Fibroblast of villous mesenchyme (primary cell): ENCODE measurements around the gene ARL2BP. TPM values are rescaled to one million over a fixed set of nuclear protein-coding genes. Genes with fewer than 3 reads are reported as not detected.

ENCODE experiments used
- DNase-seq: peaks from one replicate; pipeline ENCODE4 v3.0.0-alpha.2; 2010; ENCODE audit warnings: low read depth
- H3K4me3 ChIP-seq: 2 replicates; pipeline ENCODE4 v1.5.1; 2011; ENCODE audit warnings: low read depth, mild to moderate bottlenecking, low read length
- total RNA-seq: library from RNA; depleted of rRNA; stranded (reverse); fragments of >200 nt; gene quantifications from 2 replicates; pipeline ENCODE4 v1.2.3, GENCODE V29; 2012
- TF ChIP-seq, protein P1 (sequence below): IDR thresholded peaks from 2 replicates; pipeline ENCODE4 v1.5.1; 2012; ENCODE audit warnings: low read depth, mild to moderate bottlenecking, low read length; ENCODE audit not compliant: insufficient read depth

Gene ARL2BP
- total RNA-seq, 1 donor: 134 TPM

DNA sequence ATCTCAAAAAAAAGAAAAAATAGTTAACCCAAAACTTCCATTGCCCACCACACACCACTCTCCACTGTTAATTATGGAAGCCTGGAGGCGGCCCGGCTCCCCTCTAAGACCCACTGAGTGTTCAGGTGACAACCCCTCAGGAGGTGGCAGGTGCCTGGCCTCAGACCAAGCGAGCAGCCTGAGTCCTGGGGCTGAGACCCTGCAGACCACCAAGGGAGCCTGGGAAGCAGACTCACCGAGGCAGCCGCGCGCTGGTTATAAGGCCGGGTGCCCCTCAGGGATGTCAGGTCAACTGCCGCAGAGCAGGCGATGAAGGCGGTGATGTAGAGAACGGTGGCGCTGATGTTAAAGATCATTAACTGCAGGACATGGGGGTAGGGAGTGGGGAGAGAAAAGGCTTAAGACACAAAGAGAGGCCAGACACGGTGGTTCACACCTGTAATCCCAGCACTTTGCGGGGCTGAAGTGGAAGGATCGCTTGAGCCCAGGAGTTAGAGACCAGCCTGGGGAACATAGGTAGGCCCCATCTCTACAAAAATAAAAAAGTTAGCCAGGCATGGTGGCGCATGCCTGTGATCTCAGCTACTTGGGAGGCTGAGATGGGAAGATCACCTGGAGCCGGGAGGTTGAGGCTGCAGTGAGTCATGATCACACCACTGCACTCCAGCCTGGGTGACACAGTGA is 13.3 kb downstream of the ARL2BP start:
- TF ChIP-seq, protein P1, sequence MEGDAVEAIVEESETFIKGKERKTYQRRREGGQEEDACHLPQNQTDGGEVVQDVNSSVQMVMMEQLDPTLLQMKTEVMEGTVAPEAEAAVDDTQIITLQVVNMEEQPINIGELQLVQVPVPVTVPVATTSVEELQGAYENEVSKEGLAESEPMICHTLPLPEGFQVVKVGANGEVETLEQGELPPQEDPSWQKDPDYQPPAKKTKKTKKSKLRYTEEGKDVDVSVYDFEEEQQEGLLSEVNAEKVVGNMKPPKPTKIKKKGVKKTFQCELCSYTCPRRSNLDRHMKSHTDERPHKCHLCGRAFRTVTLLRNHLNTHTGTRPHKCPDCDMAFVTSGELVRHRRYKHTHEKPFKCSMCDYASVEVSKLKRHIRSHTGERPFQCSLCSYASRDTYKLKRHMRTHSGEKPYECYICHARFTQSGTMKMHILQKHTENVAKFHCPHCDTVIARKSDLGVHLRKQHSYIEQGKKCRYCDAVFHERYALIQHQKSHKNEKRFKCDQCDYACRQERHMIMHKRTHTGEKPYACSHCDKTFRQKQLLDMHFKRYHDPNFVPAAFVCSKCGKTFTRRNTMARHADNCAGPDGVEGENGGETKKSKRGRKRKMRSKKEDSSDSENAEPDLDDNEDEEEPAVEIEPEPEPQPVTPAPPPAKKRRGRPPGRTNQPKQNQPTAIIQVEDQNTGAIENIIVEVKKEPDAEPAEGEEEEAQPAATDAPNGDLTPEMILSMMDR: no peak
- DNase-seq: no peak

DNA sequence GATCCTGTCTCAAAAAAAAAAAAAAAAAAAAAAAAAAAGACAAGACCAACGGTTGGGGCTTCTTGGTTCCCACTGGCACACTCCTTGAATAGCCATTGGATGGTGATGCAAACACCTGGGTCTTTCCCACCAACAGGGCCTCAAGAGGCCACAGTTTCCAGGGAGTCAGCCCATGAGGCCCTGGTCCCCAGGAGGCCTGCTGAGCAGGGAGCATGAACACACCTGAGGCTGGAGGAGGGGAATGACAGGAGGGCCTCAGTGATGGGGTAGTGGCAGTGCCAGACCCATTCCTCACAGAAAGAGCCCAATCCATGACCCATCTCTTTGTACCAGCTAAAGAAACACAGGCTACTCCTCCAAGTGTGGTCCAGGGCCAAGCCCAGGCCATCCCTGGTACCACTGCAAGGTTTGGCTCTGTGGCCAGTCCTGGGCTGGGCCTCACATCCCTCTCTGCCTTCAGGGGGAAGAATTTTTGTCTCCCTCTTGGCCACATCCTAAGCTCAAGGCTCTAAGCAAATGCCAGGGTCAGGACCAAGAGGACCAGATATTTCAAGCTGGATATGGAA is 13.9 kb downstream of the ARL2BP start:
- TF ChIP-seq, protein P1: no peak
- H3K4me3 ChIP-seq: no peak overlapping the region
- no peak for DNase-seq

More for the DNA sequence above, 13.3 kb downstream of the ARL2BP start:
- H3K4me3 ChIP-seq: no peak overlapping the region

DNA sequence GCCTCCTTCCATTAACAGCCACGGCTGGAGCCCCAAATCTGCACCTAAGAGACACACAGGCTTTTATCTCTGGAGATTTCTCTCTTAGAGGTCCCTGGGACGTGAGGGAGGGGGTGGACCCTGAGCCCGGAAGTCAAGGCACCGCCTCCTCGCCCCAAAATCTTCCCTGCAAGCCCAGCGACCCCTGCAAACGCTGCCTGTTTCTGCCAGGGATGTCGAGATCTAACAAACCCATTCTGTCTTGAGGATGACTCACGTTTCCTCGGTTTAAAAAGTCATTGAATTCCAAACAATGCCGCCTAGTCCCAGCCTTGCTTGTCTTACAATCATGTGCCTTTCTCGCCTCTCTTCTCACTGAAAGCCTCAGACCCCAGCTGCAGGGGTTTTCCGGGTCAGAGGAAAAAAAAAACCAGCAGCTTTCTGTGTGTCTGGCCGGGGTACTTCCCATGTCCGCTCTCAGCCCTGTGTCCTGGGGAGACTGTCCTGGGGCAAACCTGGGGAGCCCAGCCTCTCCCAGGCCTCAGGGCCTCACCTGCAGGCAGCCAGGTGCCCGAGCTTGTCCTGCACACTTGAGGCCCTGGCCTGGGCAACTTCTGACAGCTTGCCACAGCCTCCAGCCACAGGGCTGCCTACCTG is 15.4 kb downstream of the ARL2BP start:
- H3K4me3 ChIP-seq: no peak overlapping the region
- TF ChIP-seq, protein P1: no peak
- peak; percentile 73 for DNase-seq

DNA sequence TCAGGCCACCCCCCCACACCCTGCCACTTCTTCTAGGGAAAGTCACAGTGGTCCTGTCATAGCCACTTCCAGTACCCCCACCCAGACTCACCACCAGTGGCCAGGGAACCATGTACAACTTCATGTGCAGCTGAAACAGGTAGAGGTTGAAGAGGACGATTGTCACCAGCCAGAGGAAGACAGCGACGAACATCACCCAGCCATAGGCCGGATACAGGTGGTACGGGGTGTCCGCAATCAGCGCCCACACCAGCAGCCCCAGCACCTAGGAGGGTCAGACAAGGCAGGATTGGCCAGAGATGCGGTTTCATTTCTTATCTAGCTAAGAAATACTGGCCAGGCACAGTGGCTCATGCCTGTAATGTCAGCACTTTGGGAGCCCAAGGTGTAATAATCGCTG is 16.7 kb downstream of the ARL2BP start:
- no peak for DNase-seq
- TF ChIP-seq, protein P1: no peak
- H3K4me3 ChIP-seq: no peak overlapping the region

DNA sequence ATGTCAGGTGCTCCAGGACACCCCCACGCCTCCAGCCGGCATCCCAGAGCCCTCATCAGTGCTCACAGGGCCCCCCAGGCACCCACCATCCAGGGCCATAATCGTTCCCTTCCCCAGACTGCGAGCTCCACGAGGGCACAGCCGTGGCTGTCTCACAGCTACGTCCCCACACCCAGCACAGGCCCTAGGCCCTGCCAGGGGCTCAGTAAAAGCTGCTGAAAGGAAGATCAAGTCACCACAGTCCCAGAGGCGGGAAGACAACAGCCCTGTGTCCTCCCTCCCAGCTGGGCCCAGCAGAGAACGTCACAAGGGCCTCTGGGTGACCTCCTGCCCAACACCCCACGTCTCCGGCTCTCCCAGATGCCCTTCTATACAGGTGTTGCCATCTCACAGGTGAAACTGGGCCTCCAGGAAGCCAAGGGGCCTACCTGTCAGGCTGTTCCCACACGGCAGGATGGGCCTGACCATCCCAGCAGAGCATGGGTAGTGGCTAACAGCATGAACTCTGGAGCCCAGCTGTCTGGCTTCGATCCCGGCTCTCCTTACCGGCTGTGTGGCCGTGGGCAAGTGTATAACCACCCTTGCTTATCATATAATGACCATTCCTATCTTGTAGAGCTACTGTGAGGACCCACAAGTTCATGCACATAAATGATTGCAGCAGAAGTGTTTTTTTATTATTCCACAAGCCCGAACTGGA is 17.9 kb downstream of the ARL2BP start:
- TF ChIP-seq, protein P1: no peak
- H3K4me3 ChIP-seq: no peak overlapping the region
- no peak for DNase-seq

DNA sequence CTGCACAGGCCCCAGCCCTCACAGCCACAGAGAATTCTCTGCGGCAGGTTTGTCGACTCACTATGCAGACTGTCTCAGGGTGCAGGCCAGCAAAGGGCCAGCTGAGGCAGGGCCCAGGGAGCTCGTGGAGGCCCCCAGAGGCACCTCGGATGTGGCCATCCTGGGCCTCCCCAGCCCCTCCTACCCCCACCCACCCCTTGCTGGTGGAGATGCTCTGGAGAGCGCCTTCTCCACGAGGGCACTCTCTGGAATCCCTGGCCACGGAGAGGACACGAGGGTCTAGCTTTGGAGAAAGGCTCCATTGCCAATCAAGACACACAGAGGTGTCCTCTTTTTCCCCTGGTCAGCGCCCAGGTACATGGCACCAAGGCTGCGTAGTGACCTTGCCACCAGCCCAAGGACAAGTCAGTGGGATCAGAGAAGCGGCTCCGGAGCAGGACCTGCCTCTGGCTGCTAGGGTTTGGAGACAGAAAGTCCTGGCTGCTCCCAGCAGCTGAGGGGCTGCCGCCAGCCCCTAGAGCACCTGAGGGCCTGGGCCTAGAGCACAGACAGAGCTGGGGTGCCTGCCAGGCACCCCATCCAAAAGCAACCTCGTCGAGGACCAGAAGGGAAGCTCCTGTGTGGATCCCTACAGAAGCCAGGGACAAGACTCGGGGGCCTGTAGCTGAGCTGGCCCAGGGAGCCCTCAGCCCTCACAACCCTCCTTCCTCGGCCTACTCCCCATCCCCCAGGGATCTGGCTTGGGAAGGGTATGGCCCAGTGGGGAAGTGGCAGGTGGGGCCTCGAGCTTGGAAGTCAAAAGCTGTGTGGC is 18.7 kb downstream of the ARL2BP start:
- H3K4me3 ChIP-seq: no peak overlapping the region
- DNase-seq: no peak
- TF ChIP-seq, protein P1: no peak
